PC-3 (cell line): ENCODE measurements around the gene DEFB112. TPM values are rescaled to one million over a fixed set of nuclear protein-coding genes. Genes with fewer than 3 reads are reported as not detected.

Source experiments
- ATAC-seq: fragments of 200-7000 bp; cut with Tn5 transposase; 2 replicates; pipeline ENCODE4 v1.9.1; 2020; ENCODE audit warnings: mild to moderate bottlenecking, moderate library complexity
- BruUV-seq: library from RNA; stranded (reverse); fragments of 400-500 nt; replicated peaks from 2 replicates; lab custom pipeline; 2021; lab: Mats Ljungman, UMichigan
- CTCF ChIA-PET: fragments of 300-600 bp; sonication (Branson Sonifier 250); formaldehyde crosslinking; loops from one replicate; lab custom pipeline; 2022; ENCODE audit warnings: antibody characterized with exemption; lab: Charles Lee
- POLR2A ChIA-PET: fragments of 300-600 bp; sonication (Branson Sonifier 250); formaldehyde crosslinking; loops from one replicate; lab custom pipeline; 2022; ENCODE audit warnings: antibody characterized with exemption; ENCODE audit not compliant: unreplicated experiment; lab: Charles Lee
- DNase-seq: peaks from one replicate; pipeline ENCODE4 v3.0.0-alpha.2; 2015
- H2AFZ ChIP-seq: fragments of 300-600 bp; sonication (generic); 2 replicates; pipeline ENCODE4 v1.6.0; 2016; ENCODE audit warnings: antibody characterized with exemption, low read length
- H3F3A ChIP-seq: fragments of 300-600 bp; sonication (generic); one replicate; pipeline ENCODE4 v1.6.0; 2017; ENCODE audit warnings: antibody characterized with exemption, low read length, control low read depth, mild to moderate bottlenecking; ENCODE audit not compliant: unreplicated experiment
- H3K27ac ChIP-seq: fragments of 300-600 bp; sonication (generic); 2 replicates; pipeline ENCODE4 v1.5.1; 2016; ENCODE audit warnings: mild to moderate bottlenecking, low read length
- H3K27me3 ChIP-seq: fragments of 300-600 bp; sonication (generic); 2 replicates; pipeline ENCODE4 v1.6.1; 2016; ENCODE audit warnings: low read length, mixed read lengths
- H3K36me3 ChIP-seq: fragments of 300-600 bp; sonication (generic); 2 replicates; pipeline ENCODE4 v1.6.1; 2016; ENCODE audit warnings: low read depth, mixed run types, low read length, mixed read lengths
- H3K4me1 ChIP-seq: fragments of 300-600 bp; sonication (generic); 2 replicates; pipeline ENCODE4 v1.5.1; 2016; ENCODE audit warnings: low read length; ENCODE audit not compliant: insufficient read depth
- H3K4me2 ChIP-seq: fragments of 300-600 bp; sonication (generic); 2 replicates; pipeline ENCODE4 v1.6.0; 2016; ENCODE audit warnings: low read length
- H3K4me3 ChIP-seq: fragments of 300-600 bp; sonication (generic); 2 replicates; pipeline ENCODE4 v1.5.1; 2016; ENCODE audit warnings: mild to moderate bottlenecking, low read length, mixed read lengths
- H3K79me2 ChIP-seq: fragments of 300-600 bp; sonication (generic); 2 replicates; pipeline ENCODE4 v1.6.1; 2017; ENCODE audit warnings: low read length, mixed read lengths
- H3K9ac ChIP-seq: fragments of 300-600 bp; sonication (generic); 2 replicates; pipeline ENCODE4 v1.6.0; 2016; ENCODE audit warnings: mild to moderate bottlenecking, low read length
- H3K9me2 ChIP-seq: fragments of 300-600 bp; sonication (generic); replicated peaks from 2 replicates; pipeline ENCODE4 v1.6.1; 2016; ENCODE audit warnings: mixed run types, low read length, mixed read lengths
- H3K9me3 ChIP-seq: fragments of 300-600 bp; sonication (generic); 2 replicates; pipeline ENCODE4 v1.6.1; 2016; ENCODE audit warnings: low read length, mixed read lengths
- H4K20me1 ChIP-seq: fragments of 300-600 bp; sonication (generic); 2 replicates; pipeline ENCODE4 v1.6.1; 2016; ENCODE audit warnings: low read length, mixed read lengths
- EZH2 ChIP-seq: fragments of 300-600 bp; sonication (generic); IDR thresholded peaks from one replicate; pipeline ENCODE4 v1.6.1; 2017; ENCODE audit warnings: antibody characterized with exemption, mild to moderate bottlenecking, low read length; ENCODE audit not compliant: unreplicated experiment
- EZH2phosphoT487 ChIP-seq: fragments of 300-600 bp; sonication (generic); IDR thresholded peaks from 2 replicates; pipeline ENCODE4 v1.6.1; 2018; ENCODE audit warnings: mild to moderate bottlenecking, antibody characterized with exemption, low read length, borderline replicate concordance
- intact Hi-C: fragments of 100-400 bp; cut with micrococcal nuclease; formaldehyde crosslinking; loops from 2 replicates; pipeline ENCODE4 v1.9.0; 2023
- total RNA-seq: library from RNA; depleted of rRNA; stranded (reverse); fragments of >200 nt; gene quantifications from 2 replicates; pipeline ENCODE4 v1.2.3, GENCODE V29; 2014
- TF ChIP-seq, protein P1 (sequence below): fragments of 300-600 bp; sonication (generic); conservative IDR thresholded peaks from 2 replicates; pipeline ENCODE4 v1.5.1; 2017; ENCODE audit warnings: antibody characterized with exemption, low read depth, mild to moderate bottlenecking, low read length

DEFB112 gene
- total RNA-seq, 1 experiment from 2014 or later, result not detected

DNA sequence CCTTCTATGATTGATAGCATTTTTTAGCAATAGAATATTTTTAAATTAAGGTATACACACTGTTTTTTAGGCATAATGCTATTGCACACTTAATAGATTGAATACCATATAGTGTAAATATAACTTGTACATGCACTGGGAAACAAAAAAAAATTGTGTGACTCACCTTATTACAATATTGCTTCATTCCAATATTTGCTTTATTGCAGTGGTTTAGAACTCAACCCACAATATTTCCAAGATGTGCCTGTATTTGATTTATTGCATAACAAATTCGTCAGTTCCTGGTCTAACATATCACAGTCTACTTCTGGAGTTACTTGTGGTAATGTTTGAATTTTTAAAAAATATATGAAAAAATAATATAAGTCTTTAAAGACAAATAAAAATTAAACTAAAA is 41.9 kb upstream of the DEFB112 start:
- TF ChIP-seq EZH2phosphoT487, result no peak
- TF ChIP-seq EZH2, result no peak
- TF ChIP-seq, protein P1, sequence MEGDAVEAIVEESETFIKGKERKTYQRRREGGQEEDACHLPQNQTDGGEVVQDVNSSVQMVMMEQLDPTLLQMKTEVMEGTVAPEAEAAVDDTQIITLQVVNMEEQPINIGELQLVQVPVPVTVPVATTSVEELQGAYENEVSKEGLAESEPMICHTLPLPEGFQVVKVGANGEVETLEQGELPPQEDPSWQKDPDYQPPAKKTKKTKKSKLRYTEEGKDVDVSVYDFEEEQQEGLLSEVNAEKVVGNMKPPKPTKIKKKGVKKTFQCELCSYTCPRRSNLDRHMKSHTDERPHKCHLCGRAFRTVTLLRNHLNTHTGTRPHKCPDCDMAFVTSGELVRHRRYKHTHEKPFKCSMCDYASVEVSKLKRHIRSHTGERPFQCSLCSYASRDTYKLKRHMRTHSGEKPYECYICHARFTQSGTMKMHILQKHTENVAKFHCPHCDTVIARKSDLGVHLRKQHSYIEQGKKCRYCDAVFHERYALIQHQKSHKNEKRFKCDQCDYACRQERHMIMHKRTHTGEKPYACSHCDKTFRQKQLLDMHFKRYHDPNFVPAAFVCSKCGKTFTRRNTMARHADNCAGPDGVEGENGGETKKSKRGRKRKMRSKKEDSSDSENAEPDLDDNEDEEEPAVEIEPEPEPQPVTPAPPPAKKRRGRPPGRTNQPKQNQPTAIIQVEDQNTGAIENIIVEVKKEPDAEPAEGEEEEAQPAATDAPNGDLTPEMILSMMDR, result no peak
- Histone ChIP-seq H2AFZ (no peak overlapping the region), H3K4me3 (no peak overlapping the region), H3K9ac (no peak overlapping the region), H3K9me2 (no peaks in the 10 kb centered on the region), H3K79me2 (no peaks in the 10 kb centered on the region), H3F3A (no peaks in the 10 kb centered on the region), H3K27ac (no peak overlapping the region), H3K36me3 (no peaks in the 10 kb centered on the region), H3K4me1 (peaks cover 4% of the 10 kb centered on the region; the same call in 1 of the 2 replicates), H4K20me1 (no peaks in the 10 kb centered on the region), H3K27me3 (peaks cover 16% of the 10 kb centered on the region; the same call in 1 of the 2 replicates), H3K9me3 (no peaks in the 10 kb centered on the region), H3K4me2 (no peak overlapping the region)
- no TSS peak for BruUV-seq
- intact Hi-C loops, result no loop called here
- DNase-seq (peak; percentile 77), ATAC-seq (peak; percentile 15; the same call in 1 of the 2 replicates)
- CTCF ChIA-PET, result no interaction called here
- POLR2A ChIA-PET, result no interaction called here

DNA sequence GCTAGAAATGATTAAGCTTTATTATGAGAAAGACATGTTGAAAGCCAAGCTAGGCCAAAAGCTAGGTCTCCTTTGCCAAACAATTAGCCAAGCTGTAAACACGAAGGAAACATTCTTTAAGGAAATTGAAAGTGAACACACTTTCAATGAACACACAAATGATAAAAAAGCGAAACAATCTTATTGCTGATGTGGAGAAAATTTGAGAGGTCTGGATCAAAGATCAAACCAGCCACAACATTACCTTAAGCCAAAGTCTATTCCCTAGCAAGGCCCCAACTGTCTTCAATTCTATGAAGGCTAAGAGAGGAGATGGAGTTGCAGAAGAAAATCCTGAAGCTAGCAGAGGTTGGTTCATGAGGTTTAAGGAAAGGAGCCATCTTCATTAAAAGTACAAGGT is 40.2 kb upstream of the DEFB112 start:
- H3K79me2 ChIP-seq, result no peaks in the 10 kb centered on the region
- ATAC-seq (no peak), DNase-seq (no peak)
- BruUV-seq, result no TSS peak
- TF ChIP-seq EZH2 (no peak), EZH2phosphoT487 (no peak)
- TF ChIP-seq, protein P1, result no peak
- H3K36me3 ChIP-seq, result no peaks in the 10 kb centered on the region
- H3K27me3 ChIP-seq, result peaks cover 11% of the 10 kb centered on the region; the same call in 1 of the 2 replicates
- no peak overlapping the region for H3K4me3 ChIP-seq
- ChIA-PET CTCF (no interaction called here), POLR2A (no interaction called here)
- H3K27ac ChIP-seq, result no peak overlapping the region
- no peaks in the 10 kb centered on the region for H3K9me3 ChIP-seq
- H3K9me2 ChIP-seq, result no peaks in the 10 kb centered on the region
- intact Hi-C loops, result no loop called here
- peaks cover 4% of the 10 kb centered on the region; the same call in 1 of the 2 replicates for H3K4me1 ChIP-seq
- no peak overlapping the region for H3K9ac ChIP-seq
- H4K20me1 ChIP-seq, result no peaks in the 10 kb centered on the region
- no peaks in the 10 kb centered on the region for H3F3A ChIP-seq
- H2AFZ ChIP-seq, result no peak overlapping the region
- no peak overlapping the region for H3K4me2 ChIP-seq

DNA sequence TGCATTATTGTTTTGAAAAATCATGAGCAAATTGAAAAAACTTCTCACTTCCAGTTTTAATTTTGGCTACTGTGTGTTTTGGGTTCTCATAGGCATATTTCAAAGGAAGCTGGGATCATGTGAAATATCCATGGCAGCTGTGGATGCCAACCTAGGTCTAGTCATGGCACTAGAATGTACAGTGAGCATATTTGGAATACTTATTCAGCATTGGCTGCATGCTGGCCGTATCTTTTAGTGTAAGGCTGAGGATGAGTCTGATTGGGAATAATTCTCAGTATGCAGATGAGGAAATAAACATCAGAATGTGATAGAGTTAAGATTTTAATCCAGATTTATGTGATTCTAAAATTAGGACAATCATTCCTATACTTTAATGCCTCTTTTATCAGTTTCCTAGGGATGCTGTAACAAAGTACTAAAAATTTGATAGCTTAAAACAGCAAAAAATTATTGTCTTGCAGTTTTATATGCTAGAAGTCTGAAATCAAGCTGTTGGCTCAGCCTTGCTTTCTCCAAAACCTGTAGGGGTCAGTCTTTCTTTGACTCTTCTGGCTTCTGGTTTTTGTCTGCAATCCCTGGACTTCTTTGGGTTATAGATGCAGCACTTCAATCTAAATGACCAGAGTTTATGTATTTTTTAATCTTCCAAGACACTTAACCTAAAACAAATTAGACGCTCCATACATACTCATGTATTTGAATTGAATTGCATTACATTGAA is 37.7 kb upstream of the DEFB112 start:
- Histone ChIP-seq H3K9me2 (no peaks in the 10 kb centered on the region), H3K79me2 (no peaks in the 10 kb centered on the region), H3K36me3 (no peaks in the 10 kb centered on the region), H3F3A (no peaks in the 10 kb centered on the region), H4K20me1 (no peaks in the 10 kb centered on the region), H3K4me2 (no peak overlapping the region), H2AFZ (no peak overlapping the region), H3K9me3 (no peaks in the 10 kb centered on the region), H3K27me3 (peaks cover 19% of the 10 kb centered on the region; the same call in 1 of the 2 replicates), H3K9ac (no peak overlapping the region), H3K4me1 (peaks cover 4% of the 10 kb centered on the region; the same call in 1 of the 2 replicates), H3K4me3 (no peak overlapping the region), H3K27ac (no peak overlapping the region)
- no peak for ATAC-seq
- CTCF ChIA-PET, result no interaction called here
- intact Hi-C loops, result no loop called here
- POLR2A ChIA-PET, result no interaction called here
- peak; percentile 61 for DNase-seq
- TF ChIP-seq, protein P1, result no peak; the same call in 1 of the 2 replicates
- TF ChIP-seq EZH2, result no peak
- no peak for TF ChIP-seq EZH2phosphoT487
- no TSS peak for BruUV-seq
